HuH-7.5 (cell line): ENCODE results near the gene SLC39A8.

Experiments
- DNase-seq: peaks from one replicate; pipeline ENCODE4 v3.0.0; 2011; ENCODE audit warnings: low spot score

SLC39A8 gene

DNA sequence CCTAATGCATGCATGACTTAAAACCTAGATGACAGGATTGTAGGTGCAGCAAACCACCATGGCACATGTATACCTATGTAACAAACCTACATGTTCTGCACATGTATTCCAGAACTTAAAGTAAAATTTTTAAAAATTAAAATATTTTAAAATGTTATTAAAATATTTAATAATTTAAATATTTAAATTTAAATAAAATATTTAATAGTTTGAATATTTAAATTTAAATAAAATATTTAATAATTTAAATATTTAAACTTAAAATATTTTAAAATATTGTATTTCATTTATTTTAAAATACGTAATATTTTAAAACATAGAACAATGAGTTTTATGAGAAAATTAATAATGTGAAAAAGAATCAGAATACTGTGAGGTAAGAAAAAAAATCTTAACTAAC is 117.9 kb downstream of the SLC39A8 start:
- no peak for DNase-seq

DNA sequence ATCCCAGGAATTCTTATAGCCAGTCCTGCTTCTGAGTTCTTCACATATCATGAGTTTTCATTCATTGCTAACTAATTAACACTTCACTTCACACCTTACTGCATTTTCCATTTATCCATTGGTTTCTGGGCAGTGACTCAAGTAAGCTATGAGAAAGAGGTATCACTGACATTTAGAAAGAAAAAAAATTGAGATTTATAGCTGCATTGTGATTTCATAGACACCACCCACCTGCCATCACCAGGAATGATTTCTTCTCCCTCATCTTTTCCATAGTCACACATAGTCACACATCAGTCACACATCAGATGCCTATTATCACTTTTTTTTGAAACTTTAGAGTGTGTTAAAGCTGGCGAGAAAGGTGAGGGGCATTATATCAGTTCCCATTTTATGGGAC is 121.8 kb downstream of the SLC39A8 start:
- no peak for DNase-seq

DNA sequence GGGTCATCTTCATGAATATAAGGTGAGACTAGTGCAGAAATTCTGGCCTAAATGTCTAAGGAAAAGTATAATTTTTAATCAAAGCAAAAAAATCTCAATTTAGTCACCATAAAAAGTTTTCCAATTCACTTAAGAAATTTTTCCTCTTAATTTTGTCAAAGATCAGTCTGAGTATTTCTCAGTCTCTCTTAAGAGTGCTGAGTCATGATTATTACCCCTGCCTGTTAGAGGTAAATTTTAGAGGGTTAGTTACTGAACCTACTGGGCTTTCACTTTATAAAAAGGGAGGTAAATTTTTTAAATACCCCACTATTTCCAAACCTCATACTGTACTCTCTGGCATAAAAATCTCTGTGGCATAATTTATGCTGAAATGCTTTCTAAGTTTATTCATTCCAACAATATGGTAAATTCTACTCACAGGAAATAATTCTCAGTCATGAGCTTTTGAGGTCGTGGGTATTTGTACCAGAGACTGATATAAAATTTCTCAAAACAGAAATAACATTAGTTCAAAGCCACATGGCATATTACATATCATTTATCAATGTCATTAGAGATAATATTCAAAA is 122.4 kb downstream of the SLC39A8 start:
- no peak for DNase-seq

DNA sequence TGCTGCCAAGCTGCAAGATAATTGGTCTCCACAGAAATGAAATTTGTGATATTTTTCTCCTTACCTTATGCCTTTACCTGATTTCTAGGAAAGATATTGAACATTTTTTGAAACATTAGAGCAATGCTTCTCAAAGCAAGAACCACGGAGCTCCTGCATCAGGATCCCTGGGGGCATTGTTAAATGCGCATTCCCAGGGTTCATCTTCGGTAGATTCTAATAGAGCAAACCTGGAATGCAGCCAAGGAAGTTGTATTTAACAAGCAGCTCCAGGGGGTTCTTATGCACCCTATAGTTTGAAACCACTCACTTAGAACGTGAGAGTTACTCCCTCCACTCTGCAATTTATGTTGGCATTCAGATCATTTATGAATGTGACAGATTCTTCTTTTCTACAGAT is 126.2 kb downstream of the SLC39A8 start:
- DNase-seq: no peak

DNA sequence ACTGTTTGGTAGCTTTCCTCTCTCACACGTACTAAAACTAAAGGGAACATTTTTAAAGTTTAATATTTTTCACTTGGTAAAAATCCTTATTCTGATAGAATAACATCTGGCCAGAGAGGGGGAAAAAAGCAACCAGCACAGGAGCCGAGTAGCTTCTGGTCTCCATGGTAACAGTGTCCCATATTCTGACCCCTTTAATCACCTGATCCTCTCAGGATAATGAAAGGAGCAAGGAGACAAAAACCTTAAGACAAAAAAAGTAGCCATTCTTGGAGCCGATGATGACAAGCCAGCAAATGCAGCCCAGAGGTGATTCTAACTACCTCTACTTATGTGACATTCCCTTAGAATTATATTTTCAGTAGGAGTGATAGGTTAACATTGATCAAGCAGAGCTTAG is 126.6 kb downstream of the SLC39A8 start:
- DNase-seq: no peak

DNA sequence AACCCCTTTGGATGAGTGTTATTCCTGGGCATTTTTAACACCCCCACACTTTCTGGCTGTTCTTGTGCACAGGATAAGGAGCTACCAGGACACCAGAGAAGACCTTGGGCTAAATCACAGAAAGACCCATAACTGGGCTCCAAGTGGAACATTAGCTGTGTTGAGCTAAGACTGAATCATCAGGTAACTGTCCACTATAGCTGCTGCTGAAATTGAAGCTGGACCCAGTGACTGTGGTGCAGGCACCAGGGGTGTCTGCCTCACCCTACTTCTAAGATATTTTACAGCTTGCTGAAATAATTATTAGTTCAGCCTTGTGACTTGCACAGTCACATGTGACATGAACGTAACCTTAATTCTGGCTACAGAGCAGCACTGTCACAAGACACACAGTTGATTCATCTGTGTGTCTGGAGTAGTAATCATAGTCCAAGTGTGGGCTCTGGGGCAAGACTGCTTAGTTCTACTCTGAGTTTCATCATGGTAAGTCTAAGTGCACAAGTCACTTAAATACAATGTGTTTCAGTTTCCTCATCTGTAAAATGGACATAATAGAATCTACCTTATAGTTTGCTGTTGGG is 127.4 kb downstream of the SLC39A8 start:
- DNase-seq: no peak

DNA sequence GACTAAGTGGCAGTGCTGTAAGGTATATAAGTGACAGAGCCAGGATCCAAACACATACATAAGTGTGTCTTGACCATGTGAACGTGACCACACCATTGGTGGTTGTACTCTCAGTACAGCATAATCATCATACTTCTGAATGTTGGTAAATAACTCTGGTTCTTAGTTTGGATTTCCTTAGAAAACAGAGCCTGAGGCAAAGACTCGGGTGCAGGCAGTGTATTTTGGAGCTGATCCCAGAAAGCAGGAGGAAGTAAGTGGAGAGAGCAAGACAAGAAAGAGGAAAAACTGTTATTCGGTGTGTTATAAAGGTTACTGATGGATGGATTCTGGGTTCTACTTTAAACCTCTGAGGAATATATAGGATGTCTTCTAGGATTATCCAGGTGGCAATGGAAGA is 127.9 kb downstream of the SLC39A8 start:
- no peak for DNase-seq

DNA sequence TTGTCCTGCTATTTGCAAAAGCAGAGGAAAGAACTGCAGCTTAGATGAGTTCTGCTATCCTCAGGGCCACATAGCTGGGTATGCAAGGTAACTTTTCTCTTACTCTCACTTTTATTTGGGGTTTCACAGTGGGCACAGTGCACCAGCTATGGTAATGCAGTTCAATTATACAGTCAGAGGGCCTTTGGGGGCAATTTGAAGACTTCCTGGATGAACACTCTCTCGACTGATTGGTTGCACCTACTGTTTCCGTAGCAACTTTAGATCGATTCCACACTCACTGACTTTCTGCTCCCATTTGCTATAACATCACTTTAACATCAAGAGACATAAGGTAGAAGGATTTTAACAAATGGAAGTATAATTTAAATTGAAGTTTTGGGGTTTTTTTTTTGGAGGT is 128.6 kb downstream of the SLC39A8 start:
- no peak for DNase-seq

DNA sequence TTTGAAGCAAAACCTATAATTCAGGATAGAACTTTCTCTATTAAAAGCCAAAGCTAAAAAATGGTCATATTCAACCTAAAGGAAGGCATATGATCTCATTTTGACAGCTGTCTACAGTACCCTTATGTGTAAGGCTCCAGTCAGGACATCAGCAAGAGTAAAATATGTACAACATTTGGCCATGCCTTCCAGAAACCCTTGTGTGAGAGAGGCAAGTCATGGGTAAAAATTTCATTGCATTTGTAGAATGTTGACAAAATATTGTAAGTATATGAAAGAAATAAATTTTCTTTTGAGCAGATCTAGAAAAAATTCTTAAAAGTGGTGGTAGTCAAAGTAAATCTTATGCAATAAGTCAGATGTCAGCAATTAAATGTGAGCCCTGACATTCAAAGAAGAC is 132.3 kb downstream of the SLC39A8 start:
- no peak for DNase-seq
